ENCODE data around the gene ZBTB6. TPM values are rescaled to one million over a fixed set of nuclear protein-coding genes. Genes with fewer than 3 reads are reported as not detected.

Gene ZBTB6
- total RNA-seq, 1 experiment from 2014 or later, result 4.4 TPM

DNA sequence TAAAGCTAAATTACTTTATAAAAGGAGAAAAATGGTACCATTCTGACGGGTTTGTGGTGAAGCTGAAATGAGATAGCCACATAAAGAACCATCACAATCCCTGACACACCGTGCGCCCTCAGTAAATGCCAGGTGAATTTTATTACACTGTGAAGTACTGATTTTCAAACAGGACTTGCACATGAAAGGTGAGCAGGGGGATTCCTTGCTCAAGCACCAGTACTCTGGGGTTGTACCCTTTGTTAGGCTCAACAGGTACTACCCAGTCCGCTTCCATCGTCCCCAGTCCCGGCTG lies 27.3 kb upstream of the ZBTB6 start:
- intact Hi-C loops (cut with micrococcal nuclease), result loop anchor here (2.0 kb wide), 1 partner anchor 36 kb away; the partner anchor contains the start of gene RC3H2
- H3K9ac ChIP-seq (ENCODE audit: low read length), result no peak overlapping the region; the same call in 1 of the 2 replicates
- CTCF ChIA-PET, result interaction anchor here (0.6 to 0.9 kb wide), 2 partner anchors 37 to 50 kb away, joined by 3 read pairs; no protein-coding TSS in a partner anchor
- no peaks in the 10 kb centered on the region for H3K9me3 ChIP-seq (ENCODE audit: low read length)
- H3F3A ChIP-seq (ENCODE audit: low read length, unreplicated experiment), result no peaks in the 10 kb centered on the region
- peaks cover 59% of the 10 kb centered on the region for H3K79me2 ChIP-seq (ENCODE audit: low read length)
- H3K9me2 ChIP-seq (replicated peaks; ENCODE audit: low read length), result no peaks in the 10 kb centered on the region
- H3K4me2 ChIP-seq (ENCODE audit: low read length), result peak overlapping the region; percentile 83
- no peaks in the 10 kb centered on the region for H3K27me3 ChIP-seq (ENCODE audit: low read length)
- H3K36me3 ChIP-seq (ENCODE audit: low read depth, low read length), result peaks cover 22% of the 10 kb centered on the region
- ATAC-seq (no peak), DNase-seq (no peak)
- POLR2A ChIA-PET (ENCODE audit: unreplicated experiment), result interaction anchor here (0.5 to 0.6 kb wide), 2 partner anchors 11 to 26 kb away, joined by 3 to 4 read pairs; no protein-coding TSS in a partner anchor
- TSS peak; percentile 87 for BruUV-seq (replicated peaks)
- no peaks in the 10 kb centered on the region; the same call in 1 of the 2 replicates for H4K20me1 ChIP-seq (ENCODE audit: low read length)
- peak overlapping the region; percentile 47; the same call in 1 of the 2 replicates for H2AFZ ChIP-seq (ENCODE audit: low read length)
- no peak overlapping the region for H3K27ac ChIP-seq (ENCODE audit: low read length)
- no peaks in the 10 kb centered on the region for H3K4me1 ChIP-seq (ENCODE audit: insufficient read depth, low read length)
- H3K4me3 ChIP-seq (ENCODE audit: low read length), result peak overlapping the region; percentile 58
- TF ChIP-seq, protein P1, sequence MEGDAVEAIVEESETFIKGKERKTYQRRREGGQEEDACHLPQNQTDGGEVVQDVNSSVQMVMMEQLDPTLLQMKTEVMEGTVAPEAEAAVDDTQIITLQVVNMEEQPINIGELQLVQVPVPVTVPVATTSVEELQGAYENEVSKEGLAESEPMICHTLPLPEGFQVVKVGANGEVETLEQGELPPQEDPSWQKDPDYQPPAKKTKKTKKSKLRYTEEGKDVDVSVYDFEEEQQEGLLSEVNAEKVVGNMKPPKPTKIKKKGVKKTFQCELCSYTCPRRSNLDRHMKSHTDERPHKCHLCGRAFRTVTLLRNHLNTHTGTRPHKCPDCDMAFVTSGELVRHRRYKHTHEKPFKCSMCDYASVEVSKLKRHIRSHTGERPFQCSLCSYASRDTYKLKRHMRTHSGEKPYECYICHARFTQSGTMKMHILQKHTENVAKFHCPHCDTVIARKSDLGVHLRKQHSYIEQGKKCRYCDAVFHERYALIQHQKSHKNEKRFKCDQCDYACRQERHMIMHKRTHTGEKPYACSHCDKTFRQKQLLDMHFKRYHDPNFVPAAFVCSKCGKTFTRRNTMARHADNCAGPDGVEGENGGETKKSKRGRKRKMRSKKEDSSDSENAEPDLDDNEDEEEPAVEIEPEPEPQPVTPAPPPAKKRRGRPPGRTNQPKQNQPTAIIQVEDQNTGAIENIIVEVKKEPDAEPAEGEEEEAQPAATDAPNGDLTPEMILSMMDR (conservative IDR thresholded peaks at IDR 0.05; ENCODE audit: low read depth, low read length), result no peak
- no peak for TF ChIP-seq EZH2phosphoT487 (IDR thresholded peaks at IDR 0.05; ENCODE audit: borderline replicate concordance, low read length)
- TF ChIP-seq EZH2 (IDR thresholded peaks at IDR 0.05; ENCODE audit: low read length, unreplicated experiment), result no peak

DNA sequence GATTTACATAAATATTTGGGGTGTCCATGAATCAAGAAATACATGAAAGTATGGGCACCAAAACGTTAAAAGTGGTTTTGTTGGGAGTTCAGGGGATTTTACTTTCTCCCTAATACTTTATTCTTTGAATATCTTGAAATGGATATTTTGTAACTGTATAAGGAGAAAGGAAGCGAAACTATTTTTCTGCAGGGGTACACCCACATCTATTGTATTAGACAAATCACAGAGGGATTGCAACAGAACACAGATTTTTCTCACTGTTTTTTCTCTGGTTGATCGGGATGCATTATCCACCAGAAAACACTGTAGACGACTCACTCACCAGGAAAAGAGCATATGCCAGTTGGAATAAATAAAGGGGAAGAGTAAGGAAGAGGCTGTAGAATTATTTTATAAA lies 26.5 kb upstream of the ZBTB6 start:
- Histone ChIP-seq H3K9me3 (ENCODE audit: low read length) (no peaks in the 10 kb centered on the region), H3K79me2 (ENCODE audit: low read length) (peaks cover 59% of the 10 kb centered on the region), H3K9ac (ENCODE audit: low read length) (no peak overlapping the region), H3K27ac (ENCODE audit: low read length) (no peak overlapping the region), H4K20me1 (ENCODE audit: low read length) (no peaks in the 10 kb centered on the region; the same call in 1 of the 2 replicates), H3K9me2 (replicated peaks; ENCODE audit: low read length) (no peaks in the 10 kb centered on the region), H3K4me3 (ENCODE audit: low read length) (no peak overlapping the region), H3K4me1 (ENCODE audit: insufficient read depth, low read length) (no peaks in the 10 kb centered on the region), H2AFZ (ENCODE audit: low read length) (no peak overlapping the region), H3K36me3 (ENCODE audit: low read depth, low read length) (peaks cover 22% of the 10 kb centered on the region), H3K4me2 (ENCODE audit: low read length) (no peak overlapping the region), H3F3A (ENCODE audit: low read length, unreplicated experiment) (no peaks in the 10 kb centered on the region), H3K27me3 (ENCODE audit: low read length) (no peaks in the 10 kb centered on the region)
- DNase-seq, result no peak
- ChIA-PET CTCF (no interaction called here), POLR2A (ENCODE audit: unreplicated experiment) (interaction anchor here (0.6 kb wide), 1 partner anchor 59 kb away, joined by 3 read pairs; no protein-coding TSS in a partner anchor)
- intact Hi-C loops (cut with micrococcal nuclease), result no loop called here
- BruUV-seq (replicated peaks), result no TSS peak
- TF ChIP-seq EZH2phosphoT487 (IDR thresholded peaks at IDR 0.05; ENCODE audit: borderline replicate concordance, low read length) (no peak), EZH2 (IDR thresholded peaks at IDR 0.05; ENCODE audit: low read length, unreplicated experiment) (no peak)
- TF ChIP-seq, protein P1 (conservative IDR thresholded peaks at IDR 0.05; ENCODE audit: low read depth, low read length), result no peak
- no peak for ATAC-seq

DNA sequence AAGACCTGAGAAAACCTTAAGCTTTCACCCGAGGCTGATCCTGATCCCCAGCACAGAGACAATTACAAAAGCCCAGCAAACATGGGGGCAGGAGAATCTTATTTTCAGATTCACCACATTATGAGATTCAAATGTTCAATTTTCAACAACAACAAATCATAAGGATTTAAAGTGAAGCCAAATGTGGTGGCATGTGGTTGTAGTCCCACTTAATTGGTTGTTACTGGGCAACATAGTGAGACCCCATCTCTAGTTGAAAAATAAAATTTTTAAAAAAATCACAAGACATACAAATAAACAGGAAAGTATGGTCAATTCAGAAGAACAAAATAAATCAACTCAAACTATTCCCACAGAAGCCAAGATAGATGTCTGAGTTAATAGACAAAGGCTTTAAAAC lies 23.8 kb upstream of the ZBTB6 start:
- no TSS peak for BruUV-seq (replicated peaks)
- Histone ChIP-seq H3F3A (ENCODE audit: low read length, unreplicated experiment) (no peaks in the 10 kb centered on the region), H3K4me1 (ENCODE audit: insufficient read depth, low read length) (peaks cover 3% of the 10 kb centered on the region; the same call in 1 of the 2 replicates), H2AFZ (ENCODE audit: low read length) (no peak overlapping the region), H3K79me2 (ENCODE audit: low read length) (peaks cover 59% of the 10 kb centered on the region), H3K9me2 (replicated peaks; ENCODE audit: low read length) (no peaks in the 10 kb centered on the region), H3K36me3 (ENCODE audit: low read depth, low read length) (peaks cover 22% of the 10 kb centered on the region), H3K9ac (ENCODE audit: low read length) (no peak overlapping the region), H3K4me2 (ENCODE audit: low read length) (no peak overlapping the region), H3K4me3 (ENCODE audit: low read length) (no peak overlapping the region), H3K9me3 (ENCODE audit: low read length) (no peaks in the 10 kb centered on the region), H3K27ac (ENCODE audit: low read length) (no peak overlapping the region), H4K20me1 (ENCODE audit: low read length) (no peaks in the 10 kb centered on the region), H3K27me3 (ENCODE audit: low read length) (no peaks in the 10 kb centered on the region)
- CTCF ChIA-PET, result no interaction called here
- ATAC-seq (no peak), DNase-seq (no peak)
- intact Hi-C loops (cut with micrococcal nuclease), result no loop called here
- no peak for TF ChIP-seq EZH2phosphoT487 (IDR thresholded peaks at IDR 0.05; ENCODE audit: borderline replicate concordance, low read length)
- TF ChIP-seq EZH2 (IDR thresholded peaks at IDR 0.05; ENCODE audit: low read length, unreplicated experiment), result no peak
- TF ChIP-seq, protein P1 (conservative IDR thresholded peaks at IDR 0.05; ENCODE audit: low read depth, low read length), result no peak
- POLR2A ChIA-PET (ENCODE audit: unreplicated experiment), result no interaction called here

Data from PC-3 (cell line).